GM12874 (cell line): ENCODE results near the gene NANOS1.

Experiments used
- CTCF ChIP-seq: IDR thresholded peaks from 2 replicates; pipeline ENCODE4 v1.5.1; 2011; ENCODE audit warnings: low read depth, mild to moderate bottlenecking, control low read depth, low read length, moderate library complexity; ENCODE audit not compliant: insufficient read depth

NANOS1 gene

GRCh38 chr10:119030421-119031250 is 1.1 kb downstream of the NANOS1 start:
- peak; percentile 16; the same call in 1 of the 2 replicates for TF ChIP-seq CTCF

GRCh38 chr10:119031496-119032059 is 2.1 kb downstream of the NANOS1 start:
- TF ChIP-seq CTCF: no peak

- TF ChIP-seq CTCF: no peak
These were observed 9.6 kb downstream of the NANOS1 start for GRCh38 chr10:119039161-119039560.

- no peak for TF ChIP-seq CTCF
These were observed 11.8 kb downstream of the NANOS1 start for GRCh38 chr10:119041326-119041725.

GRCh38 chr10:119042169-119042568 is 12.7 kb downstream of the NANOS1 start:
- TF ChIP-seq CTCF: no peak

- TF ChIP-seq CTCF: no peak
These were observed 16.0 kb downstream of the NANOS1 start for GRCh38 chr10:119045561-119045960.

GRCh38 chr10:119049361-119049760 is 19.8 kb downstream of the NANOS1 start:
- TF ChIP-seq CTCF: no peak
